Fibroblast of upper back skin (primary cell): ENCODE measurements around the gene RPS28.
"Not testable (repeated sequence)": the region's sequence is repeated elsewhere in the genome, so short reads cannot be mapped to it uniquely, and the experiment has no call there.

Experiments used
- DNase-seq: peaks from one replicate; pipeline ENCODE4 v3.0.0-alpha.2; 2013

The RPS28 gene

DNA sequence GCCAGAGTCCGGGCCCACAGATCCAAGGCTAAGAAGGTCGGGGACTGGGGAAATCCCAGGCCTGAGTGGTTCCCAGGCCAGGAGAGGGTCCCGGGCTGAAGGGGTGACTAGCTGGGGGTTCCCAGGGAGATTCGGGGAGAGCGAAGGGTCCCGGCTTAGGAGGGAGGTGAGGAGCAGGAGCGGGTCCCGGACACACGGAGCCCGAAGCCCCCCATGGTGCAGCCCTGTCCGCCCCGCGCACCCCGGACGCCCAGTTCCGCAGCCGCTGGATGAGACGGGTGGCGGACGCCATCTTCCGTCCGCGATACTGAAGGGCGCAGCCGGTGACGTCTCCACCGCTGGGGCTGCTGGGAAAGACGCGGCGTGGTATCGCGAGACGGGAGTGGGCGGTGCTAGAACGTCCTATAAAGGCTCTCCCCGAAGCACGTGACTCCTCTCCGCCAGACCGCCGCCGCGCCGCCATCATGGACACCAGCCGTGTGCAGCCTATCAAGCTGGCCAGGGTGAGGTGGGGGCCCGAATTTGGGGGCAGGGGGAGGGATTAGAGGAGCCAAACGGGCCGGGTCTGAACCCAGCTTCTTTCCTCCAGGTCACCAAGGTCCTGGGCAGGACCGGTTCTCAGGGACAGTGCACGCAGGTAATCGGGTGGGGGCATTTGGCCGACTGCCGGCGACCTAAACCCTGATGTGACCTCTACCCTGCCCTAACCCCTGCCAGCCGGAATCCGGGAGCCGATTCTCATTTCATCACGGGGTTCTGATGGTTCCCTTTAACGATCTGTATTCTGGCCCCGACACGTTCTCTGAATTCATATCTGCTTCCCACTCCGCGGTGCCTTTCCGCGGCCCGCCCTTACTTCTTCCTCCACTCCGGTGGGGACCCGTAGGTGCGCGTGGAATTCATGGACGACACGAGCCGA, at the start of gene RPS28, which contains the start of gene NDUFA7:
TSS of gene RPS28 (plus strand) at position 430 of the 919 bp plus-strand sequence. CDS start at position 465, 35 bp downstream.
TSS of gene NDUFA7 (minus strand) at position 309 of the 919 bp plus-strand sequence. CDS start at position 292, 17 bp downstream.
- peak; percentile 95 for DNase-seq

DNA sequence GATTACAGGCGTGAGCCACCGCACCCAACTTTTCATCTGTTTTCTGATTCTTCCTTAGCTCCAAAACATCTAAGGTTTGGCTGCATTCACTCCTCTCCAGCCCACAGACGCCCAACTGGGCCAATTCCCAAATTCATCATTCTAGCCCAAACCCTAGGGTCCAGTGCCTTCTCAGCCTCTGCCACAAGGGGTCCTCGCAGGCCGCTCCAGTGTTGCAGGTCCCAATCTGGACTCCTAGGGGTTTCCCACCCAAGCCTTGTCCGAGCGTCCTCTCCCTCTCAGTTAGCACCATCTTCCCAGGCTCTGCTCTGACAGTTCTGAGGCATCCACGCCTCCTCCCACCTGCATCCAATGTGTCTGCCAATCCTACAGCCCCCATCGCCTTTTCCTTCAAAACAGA, 44.8 kb upstream of the RPS28 start:
- not testable (repeated sequence) for DNase-seq

DNA sequence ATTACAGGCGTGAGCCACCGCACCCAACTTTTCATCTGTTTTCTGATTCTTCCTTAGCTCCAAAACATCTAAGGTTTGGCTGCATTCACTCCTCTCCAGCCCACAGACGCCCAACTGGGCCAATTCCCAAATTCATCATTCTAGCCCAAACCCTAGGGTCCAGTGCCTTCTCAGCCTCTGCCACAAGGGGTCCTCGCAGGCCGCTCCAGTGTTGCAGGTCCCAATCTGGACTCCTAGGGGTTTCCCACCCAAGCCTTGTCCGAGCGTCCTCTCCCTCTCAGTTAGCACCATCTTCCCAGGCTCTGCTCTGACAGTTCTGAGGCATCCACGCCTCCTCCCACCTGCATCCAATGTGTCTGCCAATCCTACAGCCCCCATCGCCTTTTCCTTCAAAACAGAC, 30.0 kb upstream of the RPS28 start:
- not testable (repeated sequence) for DNase-seq

DNA sequence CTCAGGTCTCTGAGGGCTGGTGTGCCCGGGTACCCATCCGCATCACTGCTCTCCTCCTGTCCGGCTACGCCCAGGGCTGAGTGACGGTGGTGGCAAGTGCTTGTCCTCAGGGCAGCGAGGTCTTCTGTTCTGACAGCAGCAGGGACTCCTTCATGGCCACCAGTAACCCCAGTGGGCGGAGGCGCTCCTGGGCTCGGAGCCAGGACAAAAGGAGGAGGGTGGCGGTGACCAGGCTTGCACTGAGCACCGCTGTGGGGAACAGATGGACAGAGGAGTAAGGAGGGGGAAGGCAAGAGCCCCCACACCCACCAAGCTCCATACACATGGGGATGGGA, 19.0 kb upstream of the RPS28 start:
- no peak for DNase-seq

DNA sequence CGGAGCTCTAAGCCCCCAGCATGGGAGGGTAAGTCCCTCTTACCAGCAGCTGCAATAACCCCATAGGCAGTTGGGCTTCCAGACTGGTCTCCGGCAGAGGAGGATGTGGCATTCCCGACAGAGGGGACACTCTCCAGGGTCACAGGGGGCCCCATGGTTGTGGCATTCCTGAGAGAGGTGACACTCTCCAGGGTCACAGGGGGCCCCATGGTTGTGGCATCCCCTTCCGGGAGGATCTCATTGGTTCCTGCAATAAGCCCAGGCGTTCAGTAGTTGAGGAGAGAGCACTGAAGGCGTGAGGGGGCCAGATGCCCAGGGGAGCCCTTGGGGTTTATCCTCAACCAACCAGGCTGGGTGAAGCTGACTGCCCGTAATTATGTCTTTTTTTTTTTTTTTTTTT, 18.6 kb upstream of the RPS28 start:
- no peak for DNase-seq

DNA sequence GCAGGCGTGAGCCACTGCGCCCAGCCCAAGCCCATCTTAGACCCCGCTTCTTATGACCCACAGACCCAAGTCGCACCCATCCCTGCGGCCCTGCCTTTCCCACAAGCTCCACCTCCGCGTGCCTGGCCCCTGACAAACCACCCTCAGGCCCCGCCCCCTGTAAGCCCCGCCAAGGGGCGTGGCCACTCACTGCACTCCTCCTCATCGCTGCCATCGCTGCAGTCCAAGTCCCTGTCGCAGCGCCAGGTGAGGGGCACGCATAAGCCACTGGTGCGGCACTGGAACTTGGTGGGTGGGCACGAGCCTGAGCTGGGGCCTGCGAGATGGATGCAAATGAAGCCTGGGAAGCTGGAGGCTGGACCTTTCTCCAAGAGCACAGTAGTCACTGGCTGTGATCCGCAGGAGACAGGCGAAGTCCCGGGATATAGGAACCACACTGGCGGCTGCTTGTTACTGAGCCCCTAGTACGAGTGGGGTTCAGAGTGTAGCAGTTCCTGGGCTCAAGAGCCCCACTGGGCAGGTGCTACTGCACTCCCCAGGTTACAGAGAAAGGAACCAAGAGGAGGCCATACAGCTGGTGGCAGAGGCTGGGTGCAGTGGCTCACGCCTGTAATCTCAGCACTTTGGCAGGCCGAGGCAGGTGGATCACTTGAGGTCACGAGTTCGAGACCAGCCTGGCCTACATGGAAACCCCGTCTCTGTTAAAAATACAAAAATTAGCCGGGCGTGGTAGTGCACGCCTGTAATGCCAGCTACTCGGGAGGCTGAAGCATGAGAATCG, 16.3 kb upstream of the RPS28 start:
- DNase-seq, result no peak

DNA sequence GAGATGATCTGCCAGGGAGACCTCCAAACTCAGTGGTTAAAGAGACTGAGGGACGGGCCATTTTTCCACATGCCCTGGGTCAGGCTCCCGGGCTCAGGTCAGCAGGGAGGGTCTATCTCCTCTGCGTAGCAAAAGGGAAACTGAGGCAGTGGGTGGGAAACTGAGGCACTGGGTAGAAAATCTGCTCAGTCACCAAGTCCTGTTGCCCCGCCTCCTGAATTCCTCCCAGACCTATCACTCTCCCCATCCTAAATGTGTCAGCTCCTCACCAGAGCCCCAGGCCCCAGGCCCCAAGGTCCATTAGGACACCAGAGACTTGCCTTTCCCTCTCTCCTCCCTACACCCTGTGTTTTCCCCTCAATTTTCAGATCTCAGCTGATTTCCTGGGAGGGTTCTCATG, 15.5 kb upstream of the RPS28 start:
- DNase-seq, result no peak

DNA sequence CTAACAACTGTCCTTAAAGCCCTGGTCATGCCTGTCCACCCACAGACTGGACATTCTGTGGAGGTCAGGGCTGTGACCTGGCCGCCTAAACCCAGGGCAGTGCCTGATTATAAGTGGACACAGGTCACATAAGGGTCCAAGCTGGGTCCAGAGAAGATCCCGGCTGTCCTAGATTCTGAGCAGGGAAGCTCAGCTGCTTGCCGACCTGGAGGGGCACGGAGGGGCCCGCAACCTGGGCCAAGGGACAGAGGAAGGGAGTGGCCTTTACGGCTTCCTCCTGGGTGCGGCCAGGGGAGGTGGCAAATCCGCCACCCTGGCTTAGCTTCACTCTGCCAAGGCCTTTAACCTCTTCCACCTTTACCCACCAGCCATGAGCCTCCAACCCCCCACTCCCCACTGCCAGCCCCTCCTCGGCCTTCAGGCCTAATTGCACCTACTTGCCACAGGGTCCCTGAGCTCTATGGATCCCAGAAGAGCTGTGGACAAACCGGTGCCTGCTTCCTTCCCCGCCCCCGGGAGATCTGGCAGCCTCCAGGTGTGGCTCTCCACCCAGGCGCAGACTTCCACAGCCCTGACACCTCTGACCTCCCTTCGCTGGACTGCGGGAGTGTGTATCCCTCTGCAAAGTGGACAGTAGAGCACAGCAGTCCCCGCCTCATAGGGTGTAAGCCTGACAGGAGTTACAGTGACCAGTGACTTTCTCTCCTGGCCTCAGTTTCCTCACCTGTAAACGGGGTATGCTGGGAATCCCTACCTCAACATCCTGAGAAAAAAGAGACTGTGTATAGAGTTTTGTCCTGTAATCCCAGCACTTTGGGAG, 14.9 kb upstream of the RPS28 start:
- no peak for DNase-seq

DNA sequence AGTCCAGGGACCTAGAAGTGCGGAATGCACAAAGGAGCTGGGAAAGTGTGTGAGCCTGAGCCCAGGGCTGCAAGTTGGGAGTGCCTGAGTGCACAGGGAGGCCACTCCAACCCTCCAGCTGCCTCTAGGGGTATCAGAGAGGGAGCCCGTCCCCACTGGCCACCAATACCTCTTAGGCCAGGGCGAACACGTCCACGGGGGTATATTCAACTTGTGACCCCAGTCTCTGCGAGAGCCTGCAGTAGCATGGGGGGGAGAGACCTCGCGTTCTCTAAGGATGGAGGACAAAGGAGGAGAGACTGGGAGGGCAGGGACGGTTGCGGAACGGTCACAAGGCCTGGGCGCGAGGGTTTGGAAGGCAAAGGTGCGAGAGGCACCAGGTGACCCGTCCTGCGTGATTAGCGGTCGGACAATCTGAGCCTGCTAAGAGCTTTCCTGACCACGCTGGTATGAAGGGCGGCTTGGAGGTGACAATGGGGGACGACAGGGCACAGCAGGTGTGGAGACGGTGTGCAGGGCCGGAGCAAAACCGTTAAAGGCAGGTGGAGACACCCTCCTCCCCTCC, 13.8 kb upstream of the RPS28 start:
- no peak for DNase-seq

DNA sequence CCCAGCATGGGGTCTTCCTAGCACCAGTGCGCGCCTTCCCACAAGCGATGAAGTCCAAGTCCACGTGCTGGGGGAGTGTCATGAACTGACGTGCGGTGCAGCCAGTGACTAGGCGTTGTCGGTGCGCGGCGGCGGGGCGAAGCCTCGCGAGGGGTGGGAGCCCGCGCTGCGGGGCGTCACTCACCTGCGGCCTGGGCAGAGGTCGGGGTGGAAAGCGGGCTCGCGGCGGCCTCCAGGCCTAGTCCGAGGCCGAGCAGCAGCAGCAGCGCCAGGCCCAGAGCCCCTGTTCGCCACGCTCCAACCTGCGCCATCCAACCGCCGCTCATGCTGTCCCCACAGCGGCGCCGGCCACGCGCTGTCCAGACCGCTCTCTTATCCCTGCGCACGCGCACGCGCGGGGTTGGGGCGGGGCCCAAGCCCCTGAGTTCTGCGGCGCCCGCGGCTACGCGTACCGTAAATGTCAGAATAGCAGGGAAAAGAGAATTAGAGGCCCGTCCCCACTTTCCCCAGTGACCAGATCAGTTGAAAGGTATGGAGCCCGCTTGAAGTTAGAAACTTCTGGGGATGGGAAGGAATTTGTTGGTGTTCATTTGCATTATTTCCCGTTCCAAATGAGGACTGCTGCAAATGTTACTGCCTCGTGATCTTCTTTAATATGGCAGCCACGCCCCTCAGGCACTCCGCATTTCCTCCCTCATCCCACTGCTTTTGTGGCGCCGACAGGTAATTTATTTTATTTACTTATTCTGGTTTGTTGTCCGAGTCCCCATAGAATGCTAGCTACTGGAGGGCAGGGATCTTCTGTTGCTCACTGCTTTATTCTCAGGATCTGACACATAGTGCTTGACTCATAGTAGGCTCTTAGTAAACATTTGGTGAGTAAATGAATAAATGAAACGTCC, 13.1 kb upstream of the RPS28 start, which contains the start of gene CD320:
TSS of gene CD320 (minus strand) at position 394 of the 902 bp plus-strand sequence. CDS start at position 326, 68 bp downstream.
- DNase-seq, result peak; percentile 84

DNA sequence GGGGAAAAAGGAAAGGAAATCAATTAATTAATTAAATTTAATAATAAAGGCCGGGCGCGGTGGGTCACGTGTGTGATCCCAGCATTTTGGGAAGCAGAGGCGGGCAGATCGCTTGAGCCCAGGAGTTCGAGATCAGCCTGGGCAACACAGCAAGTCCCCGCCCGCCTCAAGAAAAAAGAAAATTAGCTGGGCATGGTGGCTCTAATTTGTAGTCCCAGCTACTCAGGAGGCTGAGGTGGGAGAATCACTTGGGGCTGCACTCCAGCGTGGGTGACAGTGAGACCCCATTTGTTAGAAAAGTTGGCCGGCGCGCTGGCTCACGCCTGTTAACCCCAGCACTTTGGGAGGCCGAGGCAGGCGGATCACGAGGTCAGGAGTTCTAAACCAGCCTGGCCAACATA, 12.4 kb upstream of the RPS28 start:
- no peak for DNase-seq

DNA sequence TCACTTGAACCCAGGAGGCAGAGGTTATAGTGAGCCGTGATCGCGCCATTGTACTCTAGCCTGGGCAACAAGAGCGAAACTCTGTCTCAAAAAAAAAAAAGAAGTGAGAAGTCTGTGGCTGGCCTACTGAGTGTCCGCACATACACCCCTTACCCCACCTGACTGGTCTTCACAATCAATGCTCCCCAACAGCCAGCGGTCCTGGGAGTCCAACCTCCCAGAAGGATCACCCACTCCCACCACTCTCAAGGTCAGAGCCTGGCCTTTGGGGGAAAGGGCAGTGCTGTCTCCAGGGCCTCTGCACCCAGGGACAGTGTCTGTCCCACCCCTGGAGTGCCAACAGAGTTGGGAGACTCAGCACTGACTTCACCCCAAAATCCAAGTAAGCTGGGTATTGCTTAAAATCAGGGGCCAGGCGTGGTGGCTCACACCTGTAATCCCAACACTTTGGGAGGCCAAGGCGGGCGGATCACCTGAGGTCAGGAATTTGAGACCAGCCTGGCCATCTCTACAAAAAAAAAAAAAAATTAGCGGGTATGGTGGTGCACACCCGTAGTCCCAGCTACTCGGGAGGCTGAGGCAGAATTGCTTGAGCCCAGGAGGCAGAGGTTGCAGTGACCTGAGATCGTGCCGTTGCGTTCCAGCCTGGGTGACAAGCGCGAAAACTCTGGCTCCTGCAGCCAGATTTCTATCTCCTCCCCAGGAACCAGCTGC, 10.8 kb upstream of the RPS28 start:
- DNase-seq, result no peak

DNA sequence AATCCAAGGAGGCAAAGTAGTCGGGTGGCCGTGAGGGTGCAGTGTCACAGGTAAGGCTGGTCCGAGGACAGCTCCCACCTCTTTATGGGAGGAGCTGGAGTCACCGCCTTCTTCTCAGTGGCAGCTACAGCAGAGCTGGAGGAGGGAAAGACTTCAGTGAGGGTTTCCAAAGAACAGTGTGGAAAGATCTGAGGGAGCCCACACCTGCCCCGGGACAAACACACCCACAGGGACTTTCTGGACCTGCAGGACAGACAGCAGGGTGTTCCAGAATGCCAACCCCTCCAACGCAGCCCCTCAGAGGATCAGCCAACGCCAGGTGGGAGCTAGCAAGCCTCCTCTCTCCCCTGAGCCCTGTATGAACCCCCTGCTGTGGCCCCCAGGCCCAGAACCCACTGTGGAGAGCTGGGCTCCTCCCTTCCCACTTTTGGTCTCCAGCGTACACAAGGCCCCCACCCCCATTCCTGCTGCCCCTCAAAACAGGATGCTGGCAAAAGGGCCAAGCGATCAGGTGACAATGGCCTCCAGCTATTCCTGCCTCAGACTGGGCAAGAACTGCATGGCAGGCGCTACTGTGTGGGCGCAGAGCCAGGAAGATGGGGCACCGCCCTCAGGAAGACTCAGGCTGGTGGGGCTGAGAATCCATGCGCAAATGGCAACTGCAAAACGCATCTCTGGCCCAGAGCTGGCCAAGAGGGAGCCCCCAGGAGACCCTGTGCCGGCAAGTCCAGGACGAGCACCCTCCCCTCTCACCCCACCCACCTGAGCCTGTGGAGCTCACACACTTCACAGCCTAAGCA, 9.6 kb upstream of the RPS28 start:
- no peak for DNase-seq

DNA sequence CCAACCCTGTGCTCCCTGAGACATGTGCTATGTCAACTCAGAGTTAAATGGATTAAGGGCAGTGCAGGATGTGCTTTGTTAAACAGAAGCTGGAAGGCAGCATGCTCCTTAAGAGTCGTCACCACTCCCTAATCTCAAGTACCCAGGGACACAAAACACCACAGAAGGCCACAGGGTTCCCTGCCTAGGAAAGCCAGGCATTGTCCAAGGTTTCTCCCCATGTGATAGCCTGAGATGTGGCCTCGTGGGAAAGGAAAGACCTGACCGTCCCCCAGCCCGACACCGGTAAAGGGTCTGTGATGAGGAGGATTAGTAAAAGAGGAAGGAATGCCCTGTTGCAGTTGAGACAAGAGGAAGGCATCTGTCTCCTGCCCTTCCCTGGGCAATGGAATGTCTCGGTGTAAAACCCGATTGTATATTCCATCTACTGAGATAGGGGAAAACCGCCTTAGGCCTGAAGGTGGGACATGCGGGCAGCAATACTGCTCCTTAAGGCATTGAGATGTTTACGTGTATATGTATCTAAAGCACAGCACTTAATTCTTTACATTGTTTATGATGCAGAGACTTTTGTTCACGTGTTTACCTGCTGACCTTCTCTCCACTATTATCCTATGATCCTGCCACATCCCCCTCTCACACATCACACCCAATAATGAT, 6.2 kb upstream of the RPS28 start:
- not testable (repeated sequence) for DNase-seq

DNA sequence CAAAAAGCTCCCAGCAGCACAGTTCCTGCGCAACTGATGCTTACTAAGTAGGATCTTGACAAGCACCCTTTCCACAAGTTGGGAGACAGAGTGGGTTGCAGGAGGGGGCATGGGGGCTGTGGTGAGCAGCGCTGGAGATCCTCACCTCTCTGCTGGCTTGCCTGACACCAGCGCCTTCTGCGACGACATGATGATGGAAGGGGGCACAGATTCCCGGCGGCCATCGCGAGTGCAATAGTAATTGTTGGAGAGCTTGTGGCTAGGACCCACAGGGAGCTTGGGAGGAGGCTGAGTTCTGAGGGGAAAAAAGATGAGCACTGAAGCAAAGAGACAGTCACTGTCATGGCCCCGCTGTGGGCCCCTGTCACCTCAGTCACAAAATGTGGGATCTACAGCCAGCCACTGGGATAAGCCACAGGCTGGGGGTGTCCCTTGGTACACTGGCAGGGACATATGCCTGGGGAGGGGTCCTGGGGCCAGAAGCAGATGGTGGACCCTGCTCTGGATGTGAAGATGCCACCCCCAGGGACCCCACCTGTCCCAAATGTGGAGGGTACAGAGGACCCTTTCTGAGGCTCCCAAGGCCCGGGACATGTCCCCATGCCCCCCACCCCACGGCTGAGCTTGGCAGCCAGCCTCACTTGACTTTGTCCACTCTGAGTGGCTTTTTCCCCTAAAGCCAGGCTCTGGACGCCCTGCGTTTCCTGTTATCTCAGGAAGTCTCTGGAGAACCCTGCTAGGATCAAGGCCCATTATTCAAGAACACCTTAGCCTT, 4.8 kb upstream of the RPS28 start:
- DNase-seq, result no peak

DNA sequence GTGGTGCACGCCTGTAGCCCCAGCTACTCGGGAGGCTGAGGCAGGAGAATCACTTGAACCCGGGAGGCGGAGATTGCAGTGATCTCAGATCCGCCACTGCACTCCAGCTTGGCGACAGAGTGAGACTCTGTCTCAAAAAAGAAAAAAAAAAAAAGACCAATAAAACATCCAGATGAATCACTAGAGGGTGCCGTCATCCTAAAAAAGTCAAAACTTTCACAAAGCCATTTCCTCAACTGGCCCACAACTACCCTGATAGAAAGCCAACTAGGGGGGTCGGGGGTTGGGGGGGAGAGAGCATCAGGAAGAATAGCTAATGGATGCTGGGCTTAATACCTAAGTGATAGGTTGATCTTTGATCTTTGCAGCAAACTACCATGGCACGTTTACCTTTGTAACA, 2.5 kb upstream of the RPS28 start:
- DNase-seq, result not testable (repeated sequence)

DNA sequence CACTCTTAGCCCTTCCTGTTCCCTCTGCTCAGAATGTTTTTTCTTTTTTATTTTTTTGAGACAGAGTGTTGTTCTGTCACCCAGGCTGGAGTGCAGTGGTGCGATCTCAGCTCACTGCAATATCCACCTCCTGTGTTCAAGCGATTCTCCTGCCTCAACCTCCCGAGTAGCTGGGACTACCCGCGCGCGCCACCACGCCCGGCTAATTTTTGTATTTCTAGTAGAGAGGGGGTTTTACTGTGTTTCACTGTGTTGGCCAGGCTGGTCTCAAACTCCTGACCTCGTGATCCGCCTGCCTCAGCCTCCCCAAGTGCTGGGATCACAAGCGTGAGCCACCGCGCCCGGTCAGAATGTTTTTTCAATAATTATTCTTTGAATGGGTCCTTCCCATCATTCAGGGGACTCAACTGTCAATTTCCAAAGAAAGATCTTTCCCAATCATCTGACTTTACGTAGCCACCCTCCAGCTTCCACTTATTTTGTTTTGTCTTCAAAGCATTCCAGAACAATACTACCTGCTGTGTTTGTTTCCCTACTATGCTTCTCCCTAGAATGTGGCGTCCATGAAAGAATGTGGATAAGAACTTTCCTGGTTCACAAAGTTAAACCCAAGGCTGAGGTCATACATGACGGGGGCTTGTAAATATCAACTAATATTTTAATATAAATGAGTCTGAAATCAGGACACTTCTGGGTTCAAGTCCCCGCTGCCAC, 1.3 kb upstream of the RPS28 start:
- DNase-seq, result no peak

DNA sequence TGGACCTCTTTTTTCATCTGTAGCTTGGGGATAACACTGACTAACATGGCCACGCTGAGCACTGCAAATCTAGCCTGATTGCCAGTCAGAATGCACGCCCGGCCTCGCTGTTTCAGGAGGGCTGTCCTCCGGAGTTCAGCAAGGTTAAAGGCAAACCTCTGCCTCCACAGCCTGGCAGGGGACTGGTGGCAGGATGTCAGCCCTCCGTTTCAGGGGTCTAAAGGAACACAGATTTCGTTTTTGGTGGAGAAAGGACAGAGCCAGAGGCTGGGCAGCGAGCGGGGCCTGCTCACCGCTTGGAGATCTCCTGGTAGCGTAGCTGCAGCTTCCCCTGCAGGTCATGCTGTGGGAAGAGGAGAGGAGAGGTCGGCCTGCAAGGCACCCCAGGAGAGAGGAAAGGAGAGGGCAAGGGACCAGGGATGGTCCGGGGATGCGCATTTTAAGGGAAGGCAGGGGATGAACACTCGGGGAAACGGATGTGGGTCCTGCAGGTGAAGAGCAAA, 681 bp upstream of the RPS28 start:
- no peak for DNase-seq
